Measurements from ENCODE around the gene AKR1C4. TPM values are rescaled to one million over a fixed set of nuclear protein-coding genes. Genes with fewer than 3 reads are reported as not detected.
A peak's percentile ranks its signal among the peaks of the same experiment; 100 is the strongest.

Gene AKR1C4
- total RNA-seq, 3 donors from 2014 or later = not detected

DNA sequence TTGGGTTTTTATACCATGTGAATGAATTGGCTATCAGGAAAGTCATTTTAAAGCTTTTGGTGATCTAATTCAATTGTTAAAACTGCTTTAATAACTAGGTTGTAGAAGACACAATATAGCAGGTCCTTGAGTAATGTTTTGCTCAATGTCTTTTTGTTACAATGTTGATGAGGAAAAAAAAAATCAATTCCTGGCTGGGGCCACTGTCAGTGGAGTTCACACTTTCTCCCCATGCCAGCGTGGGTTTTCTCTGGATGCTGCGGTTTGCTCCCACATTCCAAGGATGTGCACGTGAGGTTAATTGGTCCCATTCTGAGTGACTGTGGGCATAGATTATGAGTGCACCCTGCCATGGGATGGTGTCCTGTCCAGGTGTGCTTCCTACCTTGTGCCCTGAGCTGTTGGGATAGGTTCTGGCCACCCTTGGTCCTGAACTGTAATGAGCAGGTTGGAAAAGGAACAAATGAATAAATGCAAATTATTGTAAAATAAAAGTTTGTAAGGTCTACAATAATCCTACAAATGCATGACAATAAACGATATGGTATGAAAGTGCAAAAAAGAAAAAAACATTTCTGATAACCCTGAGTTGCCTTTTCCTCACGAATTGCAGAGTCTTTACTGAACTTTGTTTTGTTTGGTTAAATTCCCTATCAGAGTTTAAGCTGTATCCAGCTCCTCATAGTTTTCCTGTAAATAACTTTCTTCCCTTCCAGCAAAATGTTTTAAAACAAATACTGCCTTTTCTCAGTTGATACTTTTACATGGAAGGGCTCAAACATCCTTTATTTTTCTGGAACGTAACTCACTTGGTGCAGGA, 62.7 kb downstream of the AKR1C4 start:
- Histone ChIP-seq H3K9me3 (no peaks in the 10 kb centered on the region), H3K36me3 (ENCODE audit: low read depth) (no peaks in the 10 kb centered on the region), H3K4me1 (ENCODE audit: low read depth) (peaks cover 3% of the 10 kb centered on the region), H3K4me3 (no peak overlapping the region)
- TF ChIP-seq, protein P1, sequence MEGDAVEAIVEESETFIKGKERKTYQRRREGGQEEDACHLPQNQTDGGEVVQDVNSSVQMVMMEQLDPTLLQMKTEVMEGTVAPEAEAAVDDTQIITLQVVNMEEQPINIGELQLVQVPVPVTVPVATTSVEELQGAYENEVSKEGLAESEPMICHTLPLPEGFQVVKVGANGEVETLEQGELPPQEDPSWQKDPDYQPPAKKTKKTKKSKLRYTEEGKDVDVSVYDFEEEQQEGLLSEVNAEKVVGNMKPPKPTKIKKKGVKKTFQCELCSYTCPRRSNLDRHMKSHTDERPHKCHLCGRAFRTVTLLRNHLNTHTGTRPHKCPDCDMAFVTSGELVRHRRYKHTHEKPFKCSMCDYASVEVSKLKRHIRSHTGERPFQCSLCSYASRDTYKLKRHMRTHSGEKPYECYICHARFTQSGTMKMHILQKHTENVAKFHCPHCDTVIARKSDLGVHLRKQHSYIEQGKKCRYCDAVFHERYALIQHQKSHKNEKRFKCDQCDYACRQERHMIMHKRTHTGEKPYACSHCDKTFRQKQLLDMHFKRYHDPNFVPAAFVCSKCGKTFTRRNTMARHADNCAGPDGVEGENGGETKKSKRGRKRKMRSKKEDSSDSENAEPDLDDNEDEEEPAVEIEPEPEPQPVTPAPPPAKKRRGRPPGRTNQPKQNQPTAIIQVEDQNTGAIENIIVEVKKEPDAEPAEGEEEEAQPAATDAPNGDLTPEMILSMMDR (IDR thresholded peaks at IDR 0.05) = no peak
- no peak for DNase-seq
- ATAC-seq = no peak
- intact Hi-C loops (cut with DNase I, micrococcal nuclease) = no loop called here

DNA sequence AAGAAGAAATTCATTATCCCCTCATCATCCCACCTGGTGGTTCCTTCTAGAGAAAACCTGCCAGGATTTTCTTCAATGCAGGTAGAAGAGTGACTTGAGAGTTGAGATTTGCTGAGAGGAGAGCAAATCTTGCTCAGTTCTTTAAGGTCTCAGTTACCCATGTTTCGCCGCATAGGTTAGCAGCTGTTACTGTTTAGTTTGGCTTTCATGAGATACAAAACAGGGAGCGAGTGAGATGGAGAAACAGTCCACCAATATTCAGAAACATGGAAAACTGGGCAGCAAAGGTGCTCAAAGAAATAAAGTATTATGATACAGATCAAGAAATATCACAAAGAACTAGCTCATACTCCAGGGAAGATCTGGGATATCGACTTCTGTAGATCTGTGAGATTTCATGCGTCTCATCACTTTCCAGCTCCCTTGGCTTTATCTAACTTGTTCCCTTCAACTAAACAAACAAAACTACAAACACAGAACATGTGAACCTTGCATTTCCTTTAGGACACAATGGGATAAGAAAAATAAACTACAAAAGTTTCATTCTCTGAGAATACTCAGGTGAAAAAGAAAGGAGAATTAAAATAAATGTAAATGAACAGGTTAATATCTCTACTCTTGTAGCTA, 63.4 kb downstream of the AKR1C4 start:
- no peaks in the 10 kb centered on the region for H3K4me1 ChIP-seq (ENCODE audit: low read depth)
- DNase-seq = no peak

DNA sequence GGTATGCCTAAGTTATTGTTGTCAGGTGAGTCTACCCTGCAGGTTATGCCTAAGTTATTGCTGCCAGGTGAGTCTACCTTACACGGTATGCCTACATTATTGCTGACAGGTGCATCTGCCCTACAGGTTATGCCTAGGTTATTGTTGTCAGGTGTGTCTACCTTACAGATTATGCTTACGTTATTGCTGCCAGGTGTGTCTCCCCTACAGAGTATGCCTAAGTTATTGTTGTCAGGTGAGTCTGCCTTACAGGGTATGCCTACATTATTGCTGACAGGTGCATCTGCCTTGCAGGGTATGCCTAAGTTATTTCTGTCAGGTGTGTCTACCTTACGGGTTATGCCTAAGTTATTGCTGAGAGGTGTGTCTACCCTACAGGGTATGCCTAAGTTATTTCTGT, 64.2 kb downstream of the AKR1C4 start:
- H3K36me3 ChIP-seq (ENCODE audit: low read depth) = no peaks in the 10 kb centered on the region
- H3K4me3 ChIP-seq = no peak overlapping the region
- DNase-seq = no peak
- intact Hi-C loops (cut with DNase I, micrococcal nuclease) = no loop called here
- H3K9me3 ChIP-seq = no peaks in the 10 kb centered on the region
- TF ChIP-seq, protein P1 (IDR thresholded peaks at IDR 0.05) = no peak
- no peaks in the 10 kb centered on the region for H3K4me1 ChIP-seq (ENCODE audit: low read depth)
- ATAC-seq = peak; percentile 92

More for the DNA sequence above, 63.4 kb downstream of the AKR1C4 start:
- no peak overlapping the region for H3K4me3 ChIP-seq
- no peak for ATAC-seq
- H3K9me3 ChIP-seq = no peaks in the 10 kb centered on the region
- TF ChIP-seq, protein P1 (IDR thresholded peaks at IDR 0.05) = no peak
- H3K36me3 ChIP-seq (ENCODE audit: low read depth) = no peaks in the 10 kb centered on the region
- intact Hi-C loops (cut with DNase I, micrococcal nuclease) = no loop called here

DNA sequence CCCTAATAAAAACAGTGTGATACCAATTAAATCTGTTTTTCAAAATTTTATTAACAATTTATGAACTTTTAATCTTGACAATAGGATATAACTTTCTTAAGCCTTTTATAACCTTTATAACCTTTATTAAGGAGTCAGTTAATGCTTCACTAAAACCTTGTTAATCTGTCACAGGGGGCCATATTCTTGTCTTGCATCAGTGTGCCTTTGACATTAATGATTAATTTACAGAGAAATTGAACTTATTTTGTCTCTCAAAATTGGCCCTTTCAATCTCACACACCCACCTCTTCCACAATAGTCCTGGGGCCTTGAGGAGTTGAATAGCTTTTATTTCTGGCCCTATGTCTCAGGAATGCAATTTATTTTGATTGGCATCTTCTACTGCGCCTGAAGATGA, 68.5 kb downstream of the AKR1C4 start:
- Histone ChIP-seq H3K4me1 (ENCODE audit: low read depth) (no peaks in the 10 kb centered on the region), H3K9me3 (peaks cover 13% of the 10 kb centered on the region), H3K36me3 (ENCODE audit: low read depth) (no peaks in the 10 kb centered on the region), H3K4me3 (no peak overlapping the region)
- no peak for ATAC-seq
- intact Hi-C loops (cut with DNase I, micrococcal nuclease) = no loop called here
- no peak for DNase-seq
- TF ChIP-seq, protein P1 (IDR thresholded peaks at IDR 0.05) = no peak

DNA sequence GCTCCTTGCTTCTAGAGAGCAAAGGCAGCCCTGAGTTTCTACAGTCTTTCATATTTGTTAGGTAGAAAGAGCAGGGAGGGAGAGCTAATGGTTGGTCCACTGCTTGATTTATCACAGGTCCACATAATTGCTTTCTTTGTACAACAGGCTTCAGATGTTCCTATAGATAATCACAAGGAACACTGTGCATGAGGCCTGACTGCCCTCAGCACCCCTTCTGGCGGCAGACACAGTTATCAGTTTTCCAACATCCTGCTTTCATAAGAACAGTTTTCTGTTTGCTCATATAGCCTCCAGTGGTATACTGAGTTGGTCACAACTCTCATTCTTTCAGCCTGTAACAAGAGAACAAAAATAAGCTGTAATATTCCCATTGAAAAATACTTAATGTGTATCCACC, 69.7 kb downstream of the AKR1C4 start:
- ATAC-seq (no peak), DNase-seq (no peak)
- H3K9me3 ChIP-seq = peaks cover 13% of the 10 kb centered on the region
- H3K36me3 ChIP-seq (ENCODE audit: low read depth) = no peaks in the 10 kb centered on the region
- TF ChIP-seq, protein P1 (IDR thresholded peaks at IDR 0.05) = no peak
- no peak overlapping the region for H3K4me3 ChIP-seq
- intact Hi-C loops (cut with DNase I, micrococcal nuclease) = no loop called here
- H3K4me1 ChIP-seq (ENCODE audit: low read depth) = no peaks in the 10 kb centered on the region

Data from mucosa of descending colon (tissue), 3 donors.